Right lobe of liver (tissue), 6 donors: ENCODE data around the gene TBRG1. TPM values are rescaled to one million over a fixed set of nuclear protein-coding genes. Genes with fewer than 3 reads are reported as not detected.
A peak's percentile ranks its signal among the peaks of the same experiment; 100 is the strongest.

Source experiments
- ATAC-seq, 4 donors: fragments of 200-7000 bp; cut with Tn5 transposase; one replicate each; pipeline ENCODE4 v1.9.1; 2020; ENCODE audit warnings: mild to moderate bottlenecking in 4 of 4, moderate library complexity in 4 of 4
- DNase-seq, 3 donors: peaks; one replicate each; pipeline ENCODE4 v3.0.0-alpha.2; 2020
- H3K27ac ChIP-seq, 3 donors: fragments of 200-600 bp; one replicate each; pipeline ENCODE4 v1.8.0; 2022
- H3K27me3 ChIP-seq, 2 donors: fragments of 200-600 bp; one replicate each; pipeline ENCODE4 v1.8.0; 2022
- H3K36me3 ChIP-seq, 4 donors: fragments of 200-600 bp; sonication (generic) in 1 of 4; one replicate each; pipeline versions ENCODE4 v1.5.1 to v1.8.0; 2017 to 2022; ENCODE audit warnings: control low read depth in 1 of 4
- H3K4me1 ChIP-seq, 4 donors: fragments of 200-600 bp; sonication (generic) in 1 of 4; one replicate each; pipeline versions ENCODE4 v1.5.1 to v1.8.0; 2017 to 2022; ENCODE audit warnings: control low read depth in 1 of 4
- H3K4me3 ChIP-seq, 3 donors: fragments of 200-600 bp; one replicate each; pipeline ENCODE4 v1.8.0; 2022
- H3K9me3 ChIP-seq, 4 donors: fragments of 200-600 bp; sonication (generic) in 1 of 4; one replicate each; pipeline versions ENCODE4 v1.5.1 to v1.8.0; 2017 to 2022; ENCODE audit warnings: control low read depth in 1 of 4
- POLR2A ChIP-seq: fragments of 450-650 bp; IDR thresholded peaks from one replicate; pipeline ENCODE4 v1.6.1; 2017; ENCODE audit warnings: antibody characterized with exemption, mild to moderate bottlenecking
- WGBS: methylation state at CpG from one replicate; pipeline ENCODE4 v1.1.6; 2018; ENCODE audit warnings: low coverage, low lambda C conversion rate; ENCODE audit not compliant: insufficient coverage; ENCODE audit errors: missing lambda C conversion rate; 5-methylcytosine and 5-hydroxymethylcytosine counted together
- intact Hi-C, 2 donors: fragments of 100-400 bp; cut with DNase I; formaldehyde crosslinking; loops; one replicate each; pipeline versions ENCODE4 v1.11.2 to v1.14.1; 2022
- small RNA-seq, 2 experiments: library from RNA; depleted of rRNA; stranded (forward); fragments of <200 nt; gene quantifications; one replicate each; pipeline ENCODE3, GENCODE V24; 2016
- total RNA-seq, 6 experiments: library from RNA; depleted of rRNA in 2 of 6; stranded (reverse); fragments of >200 nt in 2 of 6; fragmentation: NEBNext Ultra II Directional in 3 of 6; extraction: Animal tissue kit (Norgen Biotek cat#: 25700) in 3 of 6; gene quantifications; one replicate each; pipeline versions ENCODE4 v1.1.0 to v1.2.4, GENCODE V29; 2016 to 2023
- TF ChIP-seq, protein P1 (sequence below), 4 donors: fragments of 200-600 bp in 3 of 4; fragments of 450-650 bp in 1 of 4; IDR thresholded peaks; one replicate each; pipeline versions ENCODE4 v1.5.1 to v1.8.0; 2016 to 2022; ENCODE audit warnings: antibody characterized with exemption in 4 of 4, mild to moderate bottlenecking in 2 of 4
- donor health status: DM: no; HTN: yes; CAD: no.
- donor health status: DM: no; HTN: no; CAD: no.
- donor health status: DM: no; HTN: no; CAD: no.
- donor health status: DM: no; HTN: yes; CAD: no.
- donor health status: DM: no; HTN: yes; CAD: no.

Gene TBRG1
- total RNA-seq, 6 experiments from 2014 or later, result 13.3 to 20.5 (median 17.9) TPM

DNA sequence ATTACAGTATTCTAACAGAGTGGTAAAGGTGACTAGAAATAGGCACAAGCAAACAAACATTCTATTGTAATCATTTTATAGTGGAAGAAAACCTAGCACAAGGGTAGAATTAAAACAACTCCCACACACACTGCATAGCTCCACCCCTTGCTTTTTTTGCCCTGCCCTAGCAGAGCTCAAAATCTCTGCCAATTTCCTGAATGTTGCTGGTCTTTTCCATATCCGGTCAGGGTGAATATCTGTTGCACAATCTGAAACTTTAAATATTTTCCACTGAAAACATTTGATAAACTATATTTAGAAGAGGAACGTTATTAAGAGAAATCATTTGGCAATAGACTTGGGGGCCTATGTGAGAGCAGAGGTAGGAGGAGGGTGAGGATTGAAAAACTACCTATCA, 53.7 kb downstream of the TBRG1 start:
- H3K27me3 ChIP-seq, result no peaks in the 10 kb centered on the region
- no peaks in the 10 kb centered on the region for H3K9me3 ChIP-seq
- peaks cover 0 to 8% (median 0%) of the 10 kb centered on the region in 4 donors for H3K4me1 ChIP-seq
- no peaks in the 10 kb centered on the region for H3K36me3 ChIP-seq
- no peak for TF ChIP-seq POLR2A
- TF ChIP-seq, protein P1, sequence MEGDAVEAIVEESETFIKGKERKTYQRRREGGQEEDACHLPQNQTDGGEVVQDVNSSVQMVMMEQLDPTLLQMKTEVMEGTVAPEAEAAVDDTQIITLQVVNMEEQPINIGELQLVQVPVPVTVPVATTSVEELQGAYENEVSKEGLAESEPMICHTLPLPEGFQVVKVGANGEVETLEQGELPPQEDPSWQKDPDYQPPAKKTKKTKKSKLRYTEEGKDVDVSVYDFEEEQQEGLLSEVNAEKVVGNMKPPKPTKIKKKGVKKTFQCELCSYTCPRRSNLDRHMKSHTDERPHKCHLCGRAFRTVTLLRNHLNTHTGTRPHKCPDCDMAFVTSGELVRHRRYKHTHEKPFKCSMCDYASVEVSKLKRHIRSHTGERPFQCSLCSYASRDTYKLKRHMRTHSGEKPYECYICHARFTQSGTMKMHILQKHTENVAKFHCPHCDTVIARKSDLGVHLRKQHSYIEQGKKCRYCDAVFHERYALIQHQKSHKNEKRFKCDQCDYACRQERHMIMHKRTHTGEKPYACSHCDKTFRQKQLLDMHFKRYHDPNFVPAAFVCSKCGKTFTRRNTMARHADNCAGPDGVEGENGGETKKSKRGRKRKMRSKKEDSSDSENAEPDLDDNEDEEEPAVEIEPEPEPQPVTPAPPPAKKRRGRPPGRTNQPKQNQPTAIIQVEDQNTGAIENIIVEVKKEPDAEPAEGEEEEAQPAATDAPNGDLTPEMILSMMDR (IDR thresholded peaks at IDR 0.05), result no peak
- no peak overlapping the region for H3K4me3 ChIP-seq
- intact Hi-C loops, result no loop called here
- DNase-seq, result peak in 1 of 3 donors; percentile 25
- peak in 3 of 4 donors; percentile 18 to 65 (median 22) for ATAC-seq
- 0% methylated on average over 2 of the region's 2 CpGs for WGBS
- no peak overlapping the region for H3K27ac ChIP-seq

DNA sequence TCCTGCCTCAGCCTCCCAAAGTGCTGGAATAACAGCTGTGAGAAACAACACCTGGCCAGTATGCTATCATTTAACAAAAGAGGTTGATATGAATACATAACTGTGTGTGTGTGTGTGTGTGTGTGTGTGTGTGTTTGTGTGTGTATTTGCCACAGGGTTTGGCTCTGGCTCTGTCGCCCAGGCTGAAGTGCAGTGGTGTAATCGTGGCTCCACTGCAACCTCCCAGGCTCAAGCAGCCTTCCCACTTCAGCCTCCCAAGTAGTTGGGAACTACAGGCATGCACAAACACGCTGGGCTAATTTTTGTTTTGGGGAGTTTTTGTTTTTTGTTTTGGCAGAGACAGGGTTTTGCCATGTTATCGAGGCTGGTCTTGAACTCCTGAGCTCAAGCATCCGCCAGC, 55.8 kb downstream of the TBRG1 start:
- H3K4me1 ChIP-seq, result no peaks in the 10 kb centered on the region
- H3K27me3 ChIP-seq, result no peaks in the 10 kb centered on the region
- no peaks in the 10 kb centered on the region for H3K36me3 ChIP-seq
- peaks cover 0 to 3% (median 0%) of the 10 kb centered on the region in 4 donors for H3K9me3 ChIP-seq
- intact Hi-C loops, result no loop called here
- DNase-seq, result no peak
- ATAC-seq, result no peak
- TF ChIP-seq, protein P1 (IDR thresholded peaks at IDR 0.05), result no peak
- no peak for TF ChIP-seq POLR2A
- 79% methylated on average over 5 of the region's 5 CpGs for WGBS
- no peak overlapping the region for H3K27ac ChIP-seq
- no peak overlapping the region for H3K4me3 ChIP-seq

DNA sequence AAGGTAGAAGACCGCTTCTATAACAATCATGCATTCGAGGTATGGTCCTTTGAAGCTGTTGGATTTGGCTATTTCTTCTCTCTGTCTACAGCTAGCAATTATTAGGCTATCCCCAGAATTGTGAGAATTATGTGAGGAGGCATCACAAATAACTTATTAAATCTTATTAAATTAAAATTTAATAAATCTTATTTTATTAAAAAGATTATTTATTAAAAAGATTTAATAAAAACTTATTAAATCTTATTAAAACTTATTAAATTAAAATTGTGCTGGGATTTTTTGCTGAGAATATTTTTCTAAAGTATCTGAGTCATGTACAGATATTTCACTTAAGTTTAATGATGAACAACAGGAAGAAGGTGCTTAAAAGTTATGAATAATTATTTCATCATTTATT, 58.8 kb downstream of the TBRG1 start:
- no peaks in the 10 kb centered on the region for H3K4me1 ChIP-seq
- no peak overlapping the region for H3K4me3 ChIP-seq
- 88% methylated on average over 2 of the region's 2 CpGs for WGBS
- H3K9me3 ChIP-seq, result peaks cover 0 to 3% (median 0%) of the 10 kb centered on the region in 4 donors
- H3K36me3 ChIP-seq, result no peaks in the 10 kb centered on the region
- TF ChIP-seq, protein P1 (IDR thresholded peaks at IDR 0.05), result no peak
- TF ChIP-seq POLR2A, result no peak
- no peak for DNase-seq
- no peak overlapping the region for H3K27ac ChIP-seq
- H3K27me3 ChIP-seq, result no peaks in the 10 kb centered on the region
- ATAC-seq, result no peak
- intact Hi-C loops, result no loop called here

DNA sequence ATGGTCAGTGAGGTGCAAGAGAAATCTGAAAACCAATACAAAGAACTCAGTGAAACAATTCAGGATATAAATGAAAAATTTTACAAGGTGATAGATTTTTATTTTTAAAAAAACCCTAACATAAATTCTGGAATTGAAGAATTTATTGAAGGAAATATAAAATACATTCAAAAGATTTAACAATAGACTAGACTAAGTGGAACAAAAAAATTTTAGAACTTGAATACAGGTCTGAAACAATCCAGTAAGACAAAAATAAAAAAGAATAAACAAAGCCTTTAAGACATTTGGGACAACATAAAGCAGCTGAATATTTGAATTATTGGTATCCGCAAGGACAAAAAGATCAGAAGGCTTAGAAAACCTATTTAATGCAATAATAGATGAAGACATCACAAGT, 59.8 kb downstream of the TBRG1 start:
- WGBS, result 93% methylated on average over 1 of the region's 1 CpG
- DNase-seq (no peak), ATAC-seq (no peak)
- intact Hi-C loops, result no loop called here
- Histone ChIP-seq H3K9me3 (peaks cover 0 to 3% (median 0%) of the 10 kb centered on the region in 4 donors), H3K36me3 (no peaks in the 10 kb centered on the region), H3K27ac (no peak overlapping the region), H3K4me3 (no peak overlapping the region), H3K27me3 (no peaks in the 10 kb centered on the region), H3K4me1 (no peaks in the 10 kb centered on the region)
- TF ChIP-seq, protein P1 (IDR thresholded peaks at IDR 0.05), result no peak
- no peak for TF ChIP-seq POLR2A

Small RNA genes lying within 50 kb of the gene (small RNA-seq; reads per million reads assigned to genes)
- gene RNA5SP352, result 0 reads per million in 2 experiments

Other genes starting within 250 kb of the TBRG1 start
- not detected for gene OR8B2, start 238.4 kb upstream of the TBRG1 start, total RNA-seq
- not detected for gene OR8B3, start 223.8 kb upstream of the TBRG1 start, total RNA-seq
- gene OR8B4, start 198.0 kb upstream of the TBRG1 start, total RNA-seq, result not detected
- not detected for gene OR8B8, start 177.2 kb upstream of the TBRG1 start, total RNA-seq
- gene OR8B12, start 79.2 kb upstream of the TBRG1 start, total RNA-seq, result not detected
- gene OR8A1, start 52.9 kb upstream of the TBRG1 start, total RNA-seq, result not detected
- not detected for gene PANX3, start 11.4 kb upstream of the TBRG1 start, total RNA-seq
- 10 to 100 TPM; 30.9 to 56.8 (median 35.6) TPM for gene SIAE, start 50.9 kb downstream of the TBRG1 start, total RNA-seq
- 1 to 10 TPM in 3 of 6 experiments, under 1 TPM in 3; 0.23 to 4.0 (median 1.2) TPM for gene SPA17, start 51.0 kb downstream of the TBRG1 start, total RNA-seq
- gene NRGN, start 117.1 kb downstream of the TBRG1 start, total RNA-seq, result 1 to 10 TPM in 3 of 6 experiments, under 1 TPM in 2, not detected in 1; 0.43 to 4.6 (median 1.4) TPM
- gene VSIG2, start 129.4 kb downstream of the TBRG1 start, total RNA-seq, result 1 to 10 TPM in 2 of 6 experiments, under 1 TPM in 3, not detected in 1; 0.68 to 1.4 (median 0.83) TPM
- gene ESAM, start 139.4 kb downstream of the TBRG1 start, total RNA-seq, result 10 to 100 TPM in 3 of 6 experiments, 1 to 10 TPM in 3; 6.1 to 15.3 (median 9.7) TPM
- 1 to 10 TPM; 2.6 to 4.7 (median 3.6) TPM for gene MSANTD2, start 177.5 kb downstream of the TBRG1 start, total RNA-seq
- gene ROBO3, start 242.6 kb downstream of the TBRG1 start, total RNA-seq, result 1 to 10 TPM in 5 of 6 experiments, under 1 TPM in 1; 0.80 to 3.6 (median 1.8) TPM